ENCODE data around the gene MLX.

The MLX gene

DNA sequence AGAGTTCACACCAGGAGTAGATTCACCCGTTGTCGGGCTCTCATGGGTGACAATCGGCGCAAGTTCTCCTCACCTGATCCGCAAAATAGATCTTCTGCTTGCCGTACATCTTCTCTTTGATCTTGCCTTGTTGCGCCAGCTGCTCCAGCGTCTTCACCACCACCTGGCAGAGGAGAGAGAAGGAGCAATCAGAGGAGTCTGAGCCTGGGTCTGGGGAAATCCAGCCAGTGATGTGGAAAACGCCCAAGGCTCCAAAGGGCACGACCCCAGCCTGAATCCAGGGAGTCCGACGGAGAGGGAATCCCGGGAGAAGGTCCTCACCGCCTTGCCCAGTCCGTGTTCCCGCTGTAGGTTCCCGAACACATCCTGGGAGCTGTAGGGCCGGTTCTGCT lies 10.2 kb downstream of the MLX start:
- Histone ChIP-seq H3K79me2 (ENCODE audit: insufficient read depth, low read length) (peaks cover 23% of the 10 kb centered on the region), H3F3A (ENCODE audit: low read depth) (no peaks in the 10 kb centered on the region; the same call in 1 of the 2 replicates), H3K4me1 (ENCODE audit: insufficient read depth, low read length, poor library complexity, severe bottlenecking) (peaks cover 11% of the 10 kb centered on the region), H3K9me3 (ENCODE audit: insufficient read depth, low read depth, low read length) (no peaks in the 10 kb centered on the region), H2AFZ (ENCODE audit: low read length) (peak overlapping the region; percentile 95), H3K27me3 (ENCODE audit: insufficient read depth, low read length, poor library complexity, severe bottlenecking) (no peaks in the 10 kb centered on the region), H3K4me2 (ENCODE audit: low read depth, low read length, poor library complexity, severe bottlenecking) (peak overlapping the region; percentile 95), H3K4me3 (ENCODE audit: low read length, poor library complexity, severe bottlenecking) (peak overlapping the region; percentile 99), H3K9ac (ENCODE audit: low read depth, low read length, poor library complexity, severe bottlenecking) (peak overlapping the region; percentile 94), H4K20me1 (ENCODE audit: insufficient read depth, low read length, poor library complexity, severe bottlenecking) (no peaks in the 10 kb centered on the region), H3K36me3 (ENCODE audit: insufficient read depth, low read length) (peaks cover 43% of the 10 kb centered on the region; the same call in 1 of the 2 replicates), H3K9me2 (replicated peaks; ENCODE audit: low read depth, low read length) (no peaks in the 10 kb centered on the region)
- no peak for TF ChIP-seq EZH2phosphoT487 (IDR thresholded peaks at IDR 0.05; ENCODE audit: borderline replicate concordance)
- TF ChIP-seq CTCF (conservative IDR thresholded peaks at IDR 0.05; ENCODE audit: low read length) = no peak

- H3K27me3 ChIP-seq (ENCODE audit: insufficient read depth, low read length, poor library complexity, severe bottlenecking) = no peaks in the 10 kb centered on the region
- no peaks in the 10 kb centered on the region for H3K9me3 ChIP-seq (ENCODE audit: insufficient read depth, low read depth, low read length)
- peak within 1 kb of the TSS; percentile 95 for H2AFZ ChIP-seq (ENCODE audit: low read length)
- peak; percentile 46 for TF ChIP-seq CTCF (conservative IDR thresholded peaks at IDR 0.05; ENCODE audit: low read length)
- no peak for TF ChIP-seq EZH2phosphoT487 (IDR thresholded peaks at IDR 0.05; ENCODE audit: borderline replicate concordance)
- peaks cover 44% of the 10 kb centered on the region; the same call in 1 of the 2 replicates for H3K36me3 ChIP-seq (ENCODE audit: insufficient read depth, low read length)
- peaks cover 21% of the 10 kb centered on the region for H3K79me2 ChIP-seq (ENCODE audit: insufficient read depth, low read length)
- H4K20me1 ChIP-seq (ENCODE audit: insufficient read depth, low read length, poor library complexity, severe bottlenecking) = no peaks in the 10 kb centered on the region
- H3K9ac ChIP-seq (ENCODE audit: low read depth, low read length, poor library complexity, severe bottlenecking) = peak within 1 kb of the TSS; percentile 94
- H3K4me1 ChIP-seq (ENCODE audit: insufficient read depth, low read length, poor library complexity, severe bottlenecking) = peaks cover 11% of the 10 kb centered on the region
- peak within 1 kb of the TSS; percentile 99 for H3K4me3 ChIP-seq (ENCODE audit: low read length, poor library complexity, severe bottlenecking)
- H3K4me2 ChIP-seq (ENCODE audit: low read depth, low read length, poor library complexity, severe bottlenecking) = peak within 1 kb of the TSS; percentile 95
- H3K9me2 ChIP-seq (replicated peaks; ENCODE audit: low read depth, low read length) = no peaks in the 10 kb centered on the region
- H3F3A ChIP-seq (ENCODE audit: low read depth) = no peaks in the 10 kb centered on the region; the same call in 1 of the 2 replicates
These were observed 10.8 kb downstream of the MLX start, which contains the start of gene PSMC3IP for GRCh38 chr17:42577532-42578281. Gene PSMC3IP (minus strand): TSS chr17:42577729. CDS start chr17:42577686, 43 bp downstream.

DNA sequence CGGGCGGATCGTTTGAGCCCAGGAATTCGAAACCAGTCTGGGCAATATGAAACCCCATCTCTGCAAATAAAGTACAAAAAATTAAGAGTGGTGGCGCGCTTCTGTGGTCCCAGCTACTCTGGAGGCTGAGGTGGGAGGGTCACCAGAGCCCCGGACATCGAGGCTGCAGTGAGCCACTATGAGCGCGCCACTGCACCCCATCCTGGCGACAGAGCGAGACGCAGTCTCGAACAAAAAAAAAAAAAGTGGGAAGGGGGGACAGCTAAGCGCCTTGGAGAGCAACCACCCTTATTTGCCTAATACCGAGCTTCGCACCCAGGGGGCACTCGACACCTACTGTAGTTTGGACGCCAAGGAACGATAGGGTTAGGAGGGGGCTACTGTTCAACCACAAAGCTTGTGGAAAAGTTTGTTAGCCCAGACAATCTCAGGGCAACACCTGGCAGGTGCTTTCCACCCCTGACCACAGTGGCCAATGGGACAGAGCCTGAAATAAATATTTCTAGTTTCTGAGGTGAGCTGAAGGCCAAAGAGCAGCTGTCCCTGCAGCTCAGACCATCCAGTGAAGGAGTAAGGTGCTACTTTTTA lies 11.5 kb downstream of the MLX start:
- Histone ChIP-seq H3K9me3 (ENCODE audit: insufficient read depth, low read depth, low read length) (no peaks in the 10 kb centered on the region), H3K4me1 (ENCODE audit: insufficient read depth, low read length, poor library complexity, severe bottlenecking) (peaks cover 11% of the 10 kb centered on the region), H3K9me2 (replicated peaks; ENCODE audit: low read depth, low read length) (no peaks in the 10 kb centered on the region), H3K9ac (ENCODE audit: low read depth, low read length, poor library complexity, severe bottlenecking) (peak overlapping the region; percentile 94), H3K4me3 (ENCODE audit: low read length, poor library complexity, severe bottlenecking) (peak overlapping the region; percentile 99), H3F3A (ENCODE audit: low read depth) (no peaks in the 10 kb centered on the region; the same call in 1 of the 2 replicates), H3K79me2 (ENCODE audit: insufficient read depth, low read length) (peaks cover 21% of the 10 kb centered on the region), H4K20me1 (ENCODE audit: insufficient read depth, low read length, poor library complexity, severe bottlenecking) (no peaks in the 10 kb centered on the region), H2AFZ (ENCODE audit: low read length) (peak overlapping the region; percentile 95), H3K4me2 (ENCODE audit: low read depth, low read length, poor library complexity, severe bottlenecking) (peak overlapping the region; percentile 95), H3K36me3 (ENCODE audit: insufficient read depth, low read length) (peaks cover 44% of the 10 kb centered on the region; the same call in 1 of the 2 replicates), H3K27me3 (ENCODE audit: insufficient read depth, low read length, poor library complexity, severe bottlenecking) (no peaks in the 10 kb centered on the region)
- TF ChIP-seq EZH2phosphoT487 (IDR thresholded peaks at IDR 0.05; ENCODE audit: borderline replicate concordance) = no peak
- peak; percentile 80 for TF ChIP-seq CTCF (conservative IDR thresholded peaks at IDR 0.05; ENCODE audit: low read length)
